Body of pancreas (tissue), 4 donors: ENCODE data around the gene MLLT10.

Experiments
- POLR2A ChIP-seq, 3 donors: fragments of 450-650 bp; IDR thresholded peaks; one replicate each; pipeline ENCODE4 v1.6.1; 2016; ENCODE audit warnings: antibody characterized with exemption in 3 of 3, mild to moderate bottlenecking in 2 of 3
- TF ChIP-seq, protein P1 (sequence below), 7 experiments: fragments of 450-650 bp in 4 of 7; fragments of 200-600 bp in 3 of 7; sonication (generic) in 3 of 7; IDR thresholded peaks; one replicate each; pipeline ENCODE4 v1.5.1; 2016 to 2019; ENCODE audit warnings: antibody characterized with exemption in 7 of 7

DNA sequence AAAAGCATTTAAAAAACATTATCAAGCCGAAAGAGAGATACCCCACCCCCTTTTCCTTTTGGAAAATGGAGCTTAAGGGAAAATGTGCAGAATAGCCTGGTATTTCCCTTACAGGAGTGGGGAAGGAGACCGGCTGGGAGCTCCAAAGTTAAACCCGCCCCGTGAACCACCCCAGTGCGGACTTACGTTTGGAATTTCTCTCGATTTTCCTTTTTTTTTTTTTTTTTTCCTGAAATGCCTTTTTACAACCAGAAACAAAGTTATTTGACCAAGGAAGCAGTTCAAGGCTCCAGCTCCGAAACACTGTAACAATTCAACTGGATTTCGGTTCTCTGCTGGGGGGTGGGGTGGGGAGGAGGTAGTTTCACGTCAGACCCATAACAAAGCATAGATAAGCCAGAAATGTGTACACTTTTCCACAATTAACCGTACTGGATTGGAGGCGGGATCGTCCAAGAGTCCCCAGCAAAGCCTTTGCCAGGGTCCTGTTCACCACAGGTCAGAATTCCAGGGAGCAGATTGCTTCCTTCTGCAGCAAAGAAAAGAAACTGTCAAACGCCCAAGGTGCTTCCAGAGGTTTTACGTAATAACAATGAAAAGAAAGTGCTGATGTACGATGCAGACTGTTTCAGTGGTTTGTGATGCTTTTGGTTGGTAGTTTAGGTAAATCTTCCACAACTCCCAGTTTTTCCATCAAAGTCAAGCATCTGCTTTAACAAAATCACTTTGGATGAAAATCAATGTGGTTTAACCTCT, 15.2 kb upstream of the MLLT10 start:
- peak in 1 of 3 donors; percentile 16 for TF ChIP-seq POLR2A (IDR thresholded peaks at IDR 0.05)
- TF ChIP-seq, protein P1, sequence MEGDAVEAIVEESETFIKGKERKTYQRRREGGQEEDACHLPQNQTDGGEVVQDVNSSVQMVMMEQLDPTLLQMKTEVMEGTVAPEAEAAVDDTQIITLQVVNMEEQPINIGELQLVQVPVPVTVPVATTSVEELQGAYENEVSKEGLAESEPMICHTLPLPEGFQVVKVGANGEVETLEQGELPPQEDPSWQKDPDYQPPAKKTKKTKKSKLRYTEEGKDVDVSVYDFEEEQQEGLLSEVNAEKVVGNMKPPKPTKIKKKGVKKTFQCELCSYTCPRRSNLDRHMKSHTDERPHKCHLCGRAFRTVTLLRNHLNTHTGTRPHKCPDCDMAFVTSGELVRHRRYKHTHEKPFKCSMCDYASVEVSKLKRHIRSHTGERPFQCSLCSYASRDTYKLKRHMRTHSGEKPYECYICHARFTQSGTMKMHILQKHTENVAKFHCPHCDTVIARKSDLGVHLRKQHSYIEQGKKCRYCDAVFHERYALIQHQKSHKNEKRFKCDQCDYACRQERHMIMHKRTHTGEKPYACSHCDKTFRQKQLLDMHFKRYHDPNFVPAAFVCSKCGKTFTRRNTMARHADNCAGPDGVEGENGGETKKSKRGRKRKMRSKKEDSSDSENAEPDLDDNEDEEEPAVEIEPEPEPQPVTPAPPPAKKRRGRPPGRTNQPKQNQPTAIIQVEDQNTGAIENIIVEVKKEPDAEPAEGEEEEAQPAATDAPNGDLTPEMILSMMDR (IDR thresholded peaks at IDR 0.05), result no peak
